GM12878 (cell line): ENCODE results near the gene MYO3B. TPM values are rescaled to one million over a fixed set of nuclear protein-coding genes. Genes with fewer than 3 reads are reported as not detected.
A peak's percentile ranks its signal among the peaks of the same experiment; 100 is the strongest.

ENCODE experiments used
- ATAC-seq: fragments of 200-7000 bp; cut with Tn5 transposase; 3 replicates; pipeline ENCODE4 v1.9.1; 2020; ENCODE audit warnings: mild to moderate bottlenecking, moderate library complexity
- BruUV-seq: library from RNA; stranded (reverse); fragments of 400-500 nt; replicated peaks from 2 replicates; lab custom pipeline; 2021; lab: Mats Ljungman, UMichigan
- CTCF ChIA-PET: fragments of 300-600 bp; sonication (Branson Sonifier 250); formaldehyde crosslinking; extraction: SDS; loops from one replicate; lab custom pipeline; 2021; ENCODE audit warnings: inconsistent platforms; lab: Yijun Ruan, JAX
- POLR2A ChIA-PET: fragments of 350-600 bp; formaldehyde crosslinking; extraction: SDS; loops from one replicate; lab custom pipeline; 2021; ENCODE audit warnings: inconsistent platforms; lab: Charles Lee
- RAD21 ChIA-PET: fragments of 300-600 bp; sonication (Branson Sonifier 250); formaldehyde crosslinking; loops from one replicate; lab custom pipeline; 2023; ENCODE audit warnings: antibody characterized with exemption; ENCODE audit not compliant: unreplicated experiment; lab: Charles Lee
- SMC1A ChIA-PET: fragments of 300-600 bp; sonication (Branson Sonifier 250); formaldehyde crosslinking; loops from one replicate; lab custom pipeline; 2023; ENCODE audit not compliant: unreplicated experiment, uncharacterized antibody; lab: Charles Lee
- DNase-seq: peaks from one replicate; pipeline ENCODE4 v3.0.0-alpha.2; 2011; ENCODE audit warnings: low read depth, low spot score
- FAIRE-seq: peaks from 3 replicates; lab custom pipeline; 2011; peaks lifted over from hg19 to GRCh38; lab: Jason Lieb, UNC
- H2AFZ ChIP-seq: 2 replicates; pipeline ENCODE4 v1.6.0; 2011; ENCODE audit warnings: low read depth, low read length, control low read depth; ENCODE audit not compliant: control insufficient read depth
- H3K27ac ChIP-seq: 2 replicates; pipeline ENCODE4 v1.5.1; 2011; ENCODE audit warnings: control low read depth; ENCODE audit not compliant: control insufficient read depth, insufficient read depth
- H3K27me3 ChIP-seq, 2 experiments: replicated peaks in 1 of 2; 2 replicates each; pipeline versions ENCODE4 v1.6.0 to v1.6.1; 2011; ENCODE audit warnings: low read length in 1 of 2; ENCODE audit not compliant: control insufficient read depth in 2 of 2, insufficient read depth in 2 of 2
- H3K36me3 ChIP-seq, 2 experiments: 2 replicates each; pipeline ENCODE4 v1.5.1; 2011; ENCODE audit warnings: low read length in 1 of 2; ENCODE audit not compliant: control insufficient read depth in 2 of 2, insufficient read depth in 2 of 2
- H3K4me1 ChIP-seq: 2 replicates; pipeline ENCODE4 v1.6.1; 2011; ENCODE audit warnings: mild to moderate bottlenecking, low read length, moderate library complexity, mixed read lengths; ENCODE audit not compliant: control insufficient read depth, insufficient read depth
- H3K4me2 ChIP-seq: 2 replicates; pipeline ENCODE4 v1.6.0; 2011; ENCODE audit warnings: control low read depth; ENCODE audit not compliant: control insufficient read depth, insufficient read depth
- H3K4me3 ChIP-seq: fragments of 200-600 bp; sonication (generic); 2 replicates; pipeline ENCODE4 v1.5.1; 2016
- H3K79me2 ChIP-seq: 2 replicates; pipeline ENCODE4 v1.6.0; 2011; ENCODE audit warnings: low read length; ENCODE audit not compliant: control insufficient read depth, insufficient read depth
- H3K9ac ChIP-seq: 2 replicates; pipeline ENCODE4 v1.8.0; 2011; ENCODE audit warnings: low read length, control low read depth, mixed read lengths; ENCODE audit not compliant: control insufficient read depth, insufficient read depth
- H3K9me3 ChIP-seq: replicated peaks from 3 replicates; pipeline ENCODE4 v1.5.1; 2011; ENCODE audit warnings: mild to moderate bottlenecking, low read length; ENCODE audit not compliant: control insufficient read depth, insufficient read depth
- H4K20me1 ChIP-seq: 2 replicates; pipeline ENCODE4 v1.6.0; 2011; ENCODE audit not compliant: control insufficient read depth, insufficient read depth
- BCL11A ChIP-seq: IDR thresholded peaks from 2 replicates; pipeline ENCODE4 v1.6.1; 2011; ENCODE audit warnings: low read depth, low read length
- EP300 ChIP-seq, 2 experiments: fragments of 150-350 bp in 1 of 2; IDR thresholded peaks; 2 replicates each; pipeline ENCODE4 v1.6.1; 2011 to 2012; ENCODE audit warnings: low read depth in 2 of 2, low read length in 2 of 2, borderline replicate concordance in 1 of 2, improper control_type of control experiment in 1 of 2, inconsistent platforms in 1 of 2; ENCODE audit not compliant: control insufficient read depth in 1 of 2
- ESRRA ChIP-seq: IDR thresholded peaks from 2 replicates; pipeline ENCODE4 v1.6.1; 2012; ENCODE audit warnings: mild to moderate bottlenecking, low read length, improper control_type of control experiment
- IKZF2 ChIP-seq, 2 experiments: fragments of 450-650 bp; IDR thresholded peaks; 2 replicates each; pipeline ENCODE4 v1.6.1; 2017; ENCODE audit warnings: mild to moderate bottlenecking in 2 of 2, moderate library complexity in 2 of 2
- MEF2B ChIP-seq: fragments of 450-650 bp; IDR thresholded peaks from 2 replicates; pipeline ENCODE4 v1.6.1; 2018; ENCODE audit warnings: mild to moderate bottlenecking, moderate library complexity; ENCODE audit not compliant: partially characterized antibody, poor library complexity, severe bottlenecking
- MTA2 ChIP-seq: fragments of 450-650 bp; IDR thresholded peaks from 2 replicates; pipeline ENCODE4 v1.6.1; 2016; ENCODE audit warnings: low read depth, mild to moderate bottlenecking, moderate library complexity
- MTA3 ChIP-seq: IDR thresholded peaks from 2 replicates; pipeline ENCODE4 v1.6.1; 2012; ENCODE audit warnings: low read length, inconsistent platforms, borderline replicate concordance
- NFYB ChIP-seq: IDR thresholded peaks from 2 replicates; pipeline ENCODE4 v1.6.1; 2011; ENCODE audit warnings: low read depth, mild to moderate bottlenecking, low read length, improper control_type of control experiment, moderate library complexity; ENCODE audit not compliant: insufficient read depth
- POU2F2 ChIP-seq: IDR thresholded peaks from 3 replicates; pipeline ENCODE4 v1.6.1; 2011; ENCODE audit warnings: low read depth, mild to moderate bottlenecking, low read length, borderline replicate concordance
- SMC3 ChIP-seq: IDR thresholded peaks from 2 replicates; pipeline ENCODE4 v1.6.1; 2011; ENCODE audit warnings: low read length, improper control_type of control experiment, borderline replicate concordance
- STAT1 ChIP-seq: fragments of 450-650 bp; conservative IDR thresholded peaks from 2 replicates; pipeline ENCODE4 v1.6.1; 2014; ENCODE audit warnings: antibody characterized with exemption, mild to moderate bottlenecking
- WGBS: methylation state at CpG from one replicate; pipeline ENCODE4 v1.1.6; 2016; ENCODE audit warnings: low lambda C conversion rate; ENCODE audit not compliant: insufficient replicate concordance, insufficient coverage; ENCODE audit errors: missing lambda C conversion rate; 5-methylcytosine and 5-hydroxymethylcytosine counted together
- in situ Hi-C: fragments of 300-500 bp; cut with MboI; formaldehyde crosslinking; loops from 9 replicates; pipeline ENCODE4 v1.14.3; 2018; ENCODE audit warnings: mixed read lengths
- intact Hi-C: fragments of 100-400 bp; cut with micrococcal nuclease; formaldehyde crosslinking; loops from one replicate; pipeline ENCODE4 v1.14.2; 2022; ENCODE audit not compliant: unreplicated experiment
- polyA plus RNA-seq, 11 experiments: library from polyadenylated mRNA; depleted of rRNA in 4 of 11; unstranded in 6 of 11; stranded (reverse) in 5 of 11; fragments of >200 nt; fragmentation: Nextera tagmentation in 4 of 11; fragmentation: Illumina TruSeq in 1 of 11; extraction: Ambion mirVana in 4 of 11; extraction: Trizol in 1 of 11; gene quantifications; 1 replicate in 1 of 11; 2 replicates in 10 of 11; pipeline versions ENCODE4 v1.2.1 to v1.2.3, GENCODE V29; 2011 to 2016; ENCODE audit warnings: inconsistent platforms in 2 of 11, missing spikeins in 2 of 11, low read depth in 1 of 11
- total RNA-seq, 4 experiments: library from RNA; depleted of rRNA in 3 of 4; stranded (reverse); fragments of >200 nt in 3 of 4; fragmentation: Illumina TruSeq in 1 of 4; extraction: Trizol in 1 of 4; gene quantifications; 2 replicates each; pipeline versions ENCODE4 v1.2.1 to v1.2.3, GENCODE V29; 2013 to 2021
- TF ChIP-seq, protein P1 (sequence below): fragments of 450-650 bp; IDR thresholded peaks from 2 replicates; pipeline ENCODE4 v1.6.1; 2017; ENCODE audit warnings: mild to moderate bottlenecking, moderate library complexity
- TF ChIP-seq, protein P2 (sequence below): IDR thresholded peaks from 2 replicates; pipeline ENCODE4 v1.6.1; 2012; ENCODE audit warnings: improper control_type of control experiment, low read depth, low read length; ENCODE audit not compliant: insufficient replicate concordance

Gene MYO3B
- total and polyA plus RNA-seq, 10 of the 15 experiments (the other 5 are each of a cell fraction or from before 2014, with no cell fraction given): 1.1 to 7.1 (median 2.1) TPM

DNA sequence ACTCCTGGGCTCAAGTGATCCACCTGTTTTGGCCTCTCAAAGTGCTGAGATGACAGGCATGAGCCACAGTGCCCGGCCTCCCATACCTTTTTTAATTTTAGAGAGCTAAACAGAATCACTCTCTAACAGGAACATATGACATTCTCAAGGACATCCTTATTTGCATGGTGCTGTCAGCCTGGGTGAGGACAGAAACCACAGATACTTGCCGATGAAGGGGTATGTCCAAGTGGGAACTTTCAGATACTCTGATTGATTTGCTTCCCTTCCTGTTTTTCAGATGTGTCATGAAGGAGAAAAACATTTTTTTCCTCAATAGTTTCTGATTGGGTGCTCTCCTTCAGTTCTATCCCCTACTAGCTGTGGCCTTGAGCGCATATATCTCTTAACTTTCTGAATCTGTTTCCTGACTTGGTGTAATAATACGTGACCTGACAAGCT, 49.6 kb downstream of the MYO3B start:
- Histone ChIP-seq H3K9ac (no peak overlapping the region), H3K36me3 (no peaks in the 10 kb centered on the region), H3K4me1 (peaks cover 19% of the 10 kb centered on the region), H3K27ac (peak overlapping the region; percentile 52), H3K27me3 (no peaks in the 10 kb centered on the region), H3K4me2 (peak overlapping the region; percentile 33), H3K9me3 (no peaks in the 10 kb centered on the region), H3K79me2 (no peaks in the 10 kb centered on the region), H4K20me1 (no peaks in the 10 kb centered on the region), H3K4me3 (no peak overlapping the region), H2AFZ (no peak overlapping the region)
- ChIA-PET CTCF (interaction anchor here (0.8 to 1.4 kb wide), 7 partner anchors 10 to 299 kb away, joined by 3 to 6 read pairs (median 4); no protein-coding TSS in a partner anchor), POLR2A (interaction anchor here (1.3 to 1.6 kb wide), 4 partner anchors 13 to 70 kb away, joined by 3 to 6 read pairs (median 4); no protein-coding TSS in a partner anchor), SMC1A (interaction anchor here (0.8 to 4.3 kb wide), 11 partner anchors 9 to 114 kb away, joined by 3 to 40 read pairs (median 4); no protein-coding TSS in a partner anchor), RAD21 (interaction anchor here (0.7 to 2.7 kb wide), 11 partner anchors 9 to 584 kb away, joined by 3 to 12 read pairs (median 5); partner anchors contain the start of gene MYO3B)
- WGBS: 15% methylated on average over 4 of the region's 4 CpGs
- in situ Hi-C loops: no loop called here
- ATAC-seq (peak; percentile 91), DNase-seq (peak; percentile 79), FAIRE-seq (peak; percentile 66)
- no TSS peak for BruUV-seq
- intact Hi-C loops: loop anchor here (5.0 to 10.0 kb wide), 2 partner anchors 70 to 403 kb away; partner anchors contain the start of genes METTL5 and UBR3
- peak; percentile 88 to 89 for TF ChIP-seq IKZF2 (IDR thresholded peaks at IDR 0.05)
- TF ChIP-seq, protein P1, sequence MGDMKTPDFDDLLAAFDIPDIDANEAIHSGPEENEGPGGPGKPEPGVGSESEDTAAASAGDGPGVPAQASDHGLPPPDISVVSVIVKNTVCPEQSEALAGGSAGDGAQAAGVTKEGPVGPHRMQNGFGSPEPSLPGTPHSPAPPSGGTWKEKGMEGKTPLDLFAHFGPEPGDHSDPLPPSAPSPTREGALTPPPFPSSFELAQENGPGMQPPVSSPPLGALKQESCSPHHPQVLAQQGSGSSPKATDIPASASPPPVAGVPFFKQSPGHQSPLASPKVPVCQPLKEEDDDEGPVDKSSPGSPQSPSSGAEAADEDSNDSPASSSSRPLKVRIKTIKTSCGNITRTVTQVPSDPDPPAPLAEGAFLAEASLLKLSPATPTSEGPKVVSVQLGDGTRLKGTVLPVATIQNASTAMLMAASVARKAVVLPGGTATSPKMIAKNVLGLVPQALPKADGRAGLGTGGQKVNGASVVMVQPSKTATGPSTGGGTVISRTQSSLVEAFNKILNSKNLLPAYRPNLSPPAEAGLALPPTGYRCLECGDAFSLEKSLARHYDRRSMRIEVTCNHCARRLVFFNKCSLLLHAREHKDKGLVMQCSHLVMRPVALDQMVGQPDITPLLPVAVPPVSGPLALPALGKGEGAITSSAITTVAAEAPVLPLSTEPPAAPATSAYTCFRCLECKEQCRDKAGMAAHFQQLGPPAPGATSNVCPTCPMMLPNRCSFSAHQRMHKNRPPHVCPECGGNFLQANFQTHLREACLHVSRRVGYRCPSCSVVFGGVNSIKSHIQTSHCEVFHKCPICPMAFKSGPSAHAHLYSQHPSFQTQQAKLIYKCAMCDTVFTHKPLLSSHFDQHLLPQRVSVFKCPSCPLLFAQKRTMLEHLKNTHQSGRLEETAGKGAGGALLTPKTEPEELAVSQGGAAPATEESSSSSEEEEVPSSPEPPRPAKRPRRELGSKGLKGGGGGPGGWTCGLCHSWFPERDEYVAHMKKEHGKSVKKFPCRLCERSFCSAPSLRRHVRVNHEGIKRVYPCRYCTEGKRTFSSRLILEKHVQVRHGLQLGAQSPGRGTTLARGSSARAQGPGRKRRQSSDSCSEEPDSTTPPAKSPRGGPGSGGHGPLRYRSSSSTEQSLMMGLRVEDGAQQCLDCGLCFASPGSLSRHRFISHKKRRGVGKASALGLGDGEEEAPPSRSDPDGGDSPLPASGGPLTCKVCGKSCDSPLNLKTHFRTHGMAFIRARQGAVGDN: peak; percentile 68
- peak; percentile 6 for TF ChIP-seq MEF2B
- TF ChIP-seq ESRRA: 0 out of 2 replicates have a peak, but pooled peaks have one; percentile 9
- TF ChIP-seq, protein P2, sequence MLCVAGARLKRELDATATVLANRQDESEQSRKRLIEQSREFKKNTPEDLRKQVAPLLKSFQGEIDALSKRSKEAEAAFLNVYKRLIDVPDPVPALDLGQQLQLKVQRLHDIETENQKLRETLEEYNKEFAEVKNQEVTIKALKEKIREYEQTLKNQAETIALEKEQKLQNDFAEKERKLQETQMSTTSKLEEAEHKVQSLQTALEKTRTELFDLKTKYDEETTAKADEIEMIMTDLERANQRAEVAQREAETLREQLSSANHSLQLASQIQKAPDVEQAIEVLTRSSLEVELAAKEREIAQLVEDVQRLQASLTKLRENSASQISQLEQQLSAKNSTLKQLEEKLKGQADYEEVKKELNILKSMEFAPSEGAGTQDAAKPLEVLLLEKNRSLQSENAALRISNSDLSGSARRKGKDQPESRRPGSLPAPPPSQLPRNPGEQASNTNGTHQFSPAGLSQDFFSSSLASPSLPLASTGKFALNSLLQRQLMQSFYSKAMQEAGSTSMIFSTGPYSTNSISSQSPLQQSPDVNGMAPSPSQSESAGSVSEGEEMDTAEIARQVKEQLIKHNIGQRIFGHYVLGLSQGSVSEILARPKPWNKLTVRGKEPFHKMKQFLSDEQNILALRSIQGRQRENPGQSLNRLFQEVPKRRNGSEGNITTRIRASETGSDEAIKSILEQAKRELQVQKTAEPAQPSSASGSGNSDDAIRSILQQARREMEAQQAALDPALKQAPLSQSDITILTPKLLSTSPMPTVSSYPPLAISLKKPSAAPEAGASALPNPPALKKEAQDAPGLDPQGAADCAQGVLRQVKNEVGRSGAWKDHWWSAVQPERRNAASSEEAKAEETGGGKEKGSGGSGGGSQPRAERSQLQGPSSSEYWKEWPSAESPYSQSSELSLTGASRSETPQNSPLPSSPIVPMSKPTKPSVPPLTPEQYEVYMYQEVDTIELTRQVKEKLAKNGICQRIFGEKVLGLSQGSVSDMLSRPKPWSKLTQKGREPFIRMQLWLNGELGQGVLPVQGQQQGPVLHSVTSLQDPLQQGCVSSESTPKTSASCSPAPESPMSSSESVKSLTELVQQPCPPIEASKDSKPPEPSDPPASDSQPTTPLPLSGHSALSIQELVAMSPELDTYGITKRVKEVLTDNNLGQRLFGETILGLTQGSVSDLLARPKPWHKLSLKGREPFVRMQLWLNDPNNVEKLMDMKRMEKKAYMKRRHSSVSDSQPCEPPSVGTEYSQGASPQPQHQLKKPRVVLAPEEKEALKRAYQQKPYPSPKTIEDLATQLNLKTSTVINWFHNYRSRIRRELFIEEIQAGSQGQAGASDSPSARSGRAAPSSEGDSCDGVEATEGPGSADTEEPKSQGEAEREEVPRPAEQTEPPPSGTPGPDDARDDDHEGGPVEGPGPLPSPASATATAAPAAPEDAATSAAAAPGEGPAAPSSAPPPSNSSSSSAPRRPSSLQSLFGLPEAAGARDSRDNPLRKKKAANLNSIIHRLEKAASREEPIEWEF: peak; percentile 87
- peak; percentile 93 for TF ChIP-seq POU2F2
- 0 out of 4 replicates have a peak, but pooled peaks of 1 of the 2 experiments have one; percentile 46 for TF ChIP-seq EP300 (IDR thresholded peaks at IDR 0.05; ENCODE audit: borderline replicate concordance in 1 of 2, control insufficient read depth in 1 of 2, low read depth in 2 of 2, low read length in 2 of 2)
- TF ChIP-seq NFYB: peak; percentile 52; the same call in 1 of the 2 replicates
- 0 out of 2 replicates have a peak, but pooled peaks have one; percentile 26 for TF ChIP-seq BCL11A
- 0 out of 2 replicates have a peak, but pooled peaks have one; percentile 25 for TF ChIP-seq MTA3
- no peak for TF ChIP-seq STAT1
- no peak for TF ChIP-seq SMC3
- TF ChIP-seq MTA2: 0 out of 2 replicates have a peak, but pooled peaks have one; percentile 47
